PC-3 (cell line): ENCODE results near the gene RNMT. TPM values are rescaled to one million over a fixed set of nuclear protein-coding genes. Genes with fewer than 3 reads are reported as not detected.
A peak's percentile ranks its signal among the peaks of the same experiment; 100 is the strongest.
"Not testable (repeated sequence)": the region's sequence is repeated elsewhere in the genome, so short reads cannot be mapped to it uniquely, and the experiment has no call there.

ENCODE experiments used
- ATAC-seq: fragments of 200-7000 bp; cut with Tn5 transposase; 2 replicates; pipeline ENCODE4 v1.9.1; 2020; ENCODE audit warnings: mild to moderate bottlenecking, moderate library complexity
- Bru-seq: library from RNA; stranded (reverse); fragments of 400-500 nt; gene quantifications from one replicate; lab custom pipeline; 2021; lab: Mats Ljungman, UMichigan
- BruChase-seq, 2 experiments: library from RNA; stranded (reverse); fragments of 400-500 nt; gene quantifications; one replicate each; lab custom pipeline; 2021; lab: Mats Ljungman, UMichigan
- BruUV-seq: library from RNA; stranded (reverse); fragments of 400-500 nt; replicated peaks from 2 replicates; lab custom pipeline; 2021; lab: Mats Ljungman, UMichigan
- CTCF ChIA-PET: fragments of 300-600 bp; sonication (Branson Sonifier 250); formaldehyde crosslinking; loops from one replicate; lab custom pipeline; 2022; ENCODE audit warnings: antibody characterized with exemption; lab: Charles Lee
- POLR2A ChIA-PET: fragments of 300-600 bp; sonication (Branson Sonifier 250); formaldehyde crosslinking; loops from one replicate; lab custom pipeline; 2022; ENCODE audit warnings: antibody characterized with exemption; ENCODE audit not compliant: unreplicated experiment; lab: Charles Lee
- DNase-seq: peaks from one replicate; pipeline ENCODE4 v3.0.0-alpha.2; 2015
- H2AFZ ChIP-seq: fragments of 300-600 bp; sonication (generic); 2 replicates; pipeline ENCODE4 v1.6.0; 2016; ENCODE audit warnings: antibody characterized with exemption, low read length
- H3F3A ChIP-seq: fragments of 300-600 bp; sonication (generic); one replicate; pipeline ENCODE4 v1.6.0; 2017; ENCODE audit warnings: antibody characterized with exemption, low read length, control low read depth, mild to moderate bottlenecking; ENCODE audit not compliant: unreplicated experiment
- H3K27ac ChIP-seq: fragments of 300-600 bp; sonication (generic); 2 replicates; pipeline ENCODE4 v1.5.1; 2016; ENCODE audit warnings: mild to moderate bottlenecking, low read length
- H3K27me3 ChIP-seq: fragments of 300-600 bp; sonication (generic); 2 replicates; pipeline ENCODE4 v1.6.1; 2016; ENCODE audit warnings: low read length, mixed read lengths
- H3K36me3 ChIP-seq: fragments of 300-600 bp; sonication (generic); 2 replicates; pipeline ENCODE4 v1.6.1; 2016; ENCODE audit warnings: low read depth, mixed run types, low read length, mixed read lengths
- H3K4me1 ChIP-seq: fragments of 300-600 bp; sonication (generic); 2 replicates; pipeline ENCODE4 v1.5.1; 2016; ENCODE audit warnings: low read length; ENCODE audit not compliant: insufficient read depth
- H3K4me2 ChIP-seq: fragments of 300-600 bp; sonication (generic); 2 replicates; pipeline ENCODE4 v1.6.0; 2016; ENCODE audit warnings: low read length
- H3K4me3 ChIP-seq: fragments of 300-600 bp; sonication (generic); 2 replicates; pipeline ENCODE4 v1.5.1; 2016; ENCODE audit warnings: mild to moderate bottlenecking, low read length, mixed read lengths
- H3K79me2 ChIP-seq: fragments of 300-600 bp; sonication (generic); 2 replicates; pipeline ENCODE4 v1.6.1; 2017; ENCODE audit warnings: low read length, mixed read lengths
- H3K9ac ChIP-seq: fragments of 300-600 bp; sonication (generic); 2 replicates; pipeline ENCODE4 v1.6.0; 2016; ENCODE audit warnings: mild to moderate bottlenecking, low read length
- H3K9me2 ChIP-seq: fragments of 300-600 bp; sonication (generic); replicated peaks from 2 replicates; pipeline ENCODE4 v1.6.1; 2016; ENCODE audit warnings: mixed run types, low read length, mixed read lengths
- H3K9me3 ChIP-seq: fragments of 300-600 bp; sonication (generic); 2 replicates; pipeline ENCODE4 v1.6.1; 2016; ENCODE audit warnings: low read length, mixed read lengths
- H4K20me1 ChIP-seq: fragments of 300-600 bp; sonication (generic); 2 replicates; pipeline ENCODE4 v1.6.1; 2016; ENCODE audit warnings: low read length, mixed read lengths
- EZH2 ChIP-seq: fragments of 300-600 bp; sonication (generic); IDR thresholded peaks from one replicate; pipeline ENCODE4 v1.6.1; 2017; ENCODE audit warnings: antibody characterized with exemption, mild to moderate bottlenecking, low read length; ENCODE audit not compliant: unreplicated experiment
- EZH2phosphoT487 ChIP-seq: fragments of 300-600 bp; sonication (generic); IDR thresholded peaks from 2 replicates; pipeline ENCODE4 v1.6.1; 2018; ENCODE audit warnings: mild to moderate bottlenecking, antibody characterized with exemption, low read length, borderline replicate concordance
- intact Hi-C: fragments of 100-400 bp; cut with micrococcal nuclease; formaldehyde crosslinking; loops from 2 replicates; pipeline ENCODE4 v1.9.0; 2023
- long read RNA-seq: library from polyadenylated mRNA; unstranded; transcript quantifications from one replicate; pipeline ENCODE4 v2.0.0, GENCODE V29; 2021; ENCODE audit not compliant: unreplicated experiment
- total RNA-seq: library from RNA; depleted of rRNA; stranded (reverse); fragments of >200 nt; gene quantifications from 2 replicates; pipeline ENCODE4 v1.2.3, GENCODE V29; 2014; rRNA removed
- TF ChIP-seq, protein P1 (sequence below): fragments of 300-600 bp; sonication (generic); conservative IDR thresholded peaks from 2 replicates; pipeline ENCODE4 v1.5.1; 2017; ENCODE audit warnings: antibody characterized with exemption, low read depth, mild to moderate bottlenecking, low read length

The RNMT gene
- 18.9 and 21.1 TPM in 2 replicates for total RNA-seq
- percentile 93 among the genes with signal in this experiment for Bru-seq, nascent RNA
- BruChase-seq, experiment 1, labeled RNA remaining after a 6-hour chase, result percentile 94 among the genes with signal in this experiment
- percentile 96 among the genes with signal in this experiment for BruChase-seq, experiment 2, labeled RNA remaining after a 2-hour chase
- long read RNA-seq, full-length matches to known transcripts, result 22 of 75 reads
- long read RNA-seq, partial matches to known transcripts, result 20 of 75 reads
- long read RNA-seq, other reads (novel, unspliced or antisense), result 33 of 75 reads

DNA sequence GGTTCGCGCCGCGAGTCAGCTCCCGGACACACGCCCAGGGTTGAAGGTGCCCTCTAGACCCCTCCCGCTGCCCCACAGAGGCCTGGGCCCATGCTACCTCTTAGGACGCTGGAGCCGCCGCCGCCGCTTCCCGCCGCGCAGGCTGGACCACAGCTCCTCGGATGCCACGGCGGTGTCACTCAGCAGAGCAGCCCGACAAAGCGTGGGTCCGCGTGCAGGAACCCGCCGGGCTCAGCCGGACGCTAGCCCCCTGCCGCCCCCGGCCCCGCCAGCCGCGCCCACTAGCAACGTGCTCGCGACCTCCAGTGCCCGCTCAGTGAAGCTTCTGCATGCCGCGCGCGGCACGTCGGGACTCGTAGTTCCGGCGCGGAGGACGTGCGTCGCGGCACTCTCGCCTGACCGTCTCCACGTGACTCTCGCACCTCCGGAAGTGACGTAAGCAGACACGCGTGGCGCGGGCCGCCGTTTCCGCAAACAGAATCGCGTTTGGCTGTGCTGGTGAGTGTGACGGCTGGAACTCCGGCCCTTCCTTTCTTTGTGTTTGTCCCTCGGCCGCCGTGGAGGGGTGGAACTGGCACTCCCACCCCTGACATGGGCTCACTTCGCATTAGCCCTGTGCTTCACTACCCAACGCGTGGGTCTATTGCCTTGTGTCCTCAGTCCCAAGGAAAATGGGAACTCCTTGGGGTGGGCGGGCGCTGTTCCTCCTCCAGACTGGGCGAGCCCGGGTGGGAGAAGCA is at the start of gene RNMT, which contains the start of gene FAM210A:
Gene RNMT, plus strand, starts transcription at position 442 of the 740 bp plus-strand sequence. CDS start 4,845 bp downstream, outside the sequence.
Gene FAM210A, minus strand, starts transcription at position 327 of the 740 bp plus-strand sequence. CDS start 44,481 bp downstream, outside the sequence.
- Histone ChIP-seq H4K20me1 (peaks cover 50% of the 10 kb centered on the region), H3K79me2 (peaks cover 100% of the 10 kb centered on the region), H2AFZ (peak within 1 kb of the TSS; percentile 95), H3K9ac (peak within 1 kb of the TSS; percentile 94), H3F3A (no peaks in the 10 kb centered on the region), H3K9me3 (no peaks in the 10 kb centered on the region), H3K36me3 (peaks cover 5% of the 10 kb centered on the region; the same call in 1 of the 2 replicates), H3K4me2 (peak within 1 kb of the TSS; percentile 93), H3K4me1 (peaks cover 26% of the 10 kb centered on the region; the same call in 1 of the 2 replicates), H3K4me3 (peak within 1 kb of the TSS; percentile 96), H3K9me2 (no peaks in the 10 kb centered on the region), H3K27ac (peak within 1 kb of the TSS; percentile 75), H3K27me3 (no peaks in the 10 kb centered on the region)
- peak; percentile 97 for DNase-seq
- BruUV-seq, result no TSS peak
- intact Hi-C loops, result loop anchor here (5.0 to 10.0 kb wide), 2 partner anchors 52 to 734 kb away; partner anchors contain the start of gene CEP192
- ATAC-seq, result peak; percentile 86
- CTCF ChIA-PET, result interaction anchor here (0.5 to 0.6 kb wide), 2 partner anchors 98 to 1127 kb away, joined by 4 to 7 read pairs; partner anchors contain the start of gene MC5R
- 0 out of 2 replicates have a peak, but pooled peaks have one; percentile 43 for TF ChIP-seq EZH2phosphoT487
- TF ChIP-seq, protein P1, sequence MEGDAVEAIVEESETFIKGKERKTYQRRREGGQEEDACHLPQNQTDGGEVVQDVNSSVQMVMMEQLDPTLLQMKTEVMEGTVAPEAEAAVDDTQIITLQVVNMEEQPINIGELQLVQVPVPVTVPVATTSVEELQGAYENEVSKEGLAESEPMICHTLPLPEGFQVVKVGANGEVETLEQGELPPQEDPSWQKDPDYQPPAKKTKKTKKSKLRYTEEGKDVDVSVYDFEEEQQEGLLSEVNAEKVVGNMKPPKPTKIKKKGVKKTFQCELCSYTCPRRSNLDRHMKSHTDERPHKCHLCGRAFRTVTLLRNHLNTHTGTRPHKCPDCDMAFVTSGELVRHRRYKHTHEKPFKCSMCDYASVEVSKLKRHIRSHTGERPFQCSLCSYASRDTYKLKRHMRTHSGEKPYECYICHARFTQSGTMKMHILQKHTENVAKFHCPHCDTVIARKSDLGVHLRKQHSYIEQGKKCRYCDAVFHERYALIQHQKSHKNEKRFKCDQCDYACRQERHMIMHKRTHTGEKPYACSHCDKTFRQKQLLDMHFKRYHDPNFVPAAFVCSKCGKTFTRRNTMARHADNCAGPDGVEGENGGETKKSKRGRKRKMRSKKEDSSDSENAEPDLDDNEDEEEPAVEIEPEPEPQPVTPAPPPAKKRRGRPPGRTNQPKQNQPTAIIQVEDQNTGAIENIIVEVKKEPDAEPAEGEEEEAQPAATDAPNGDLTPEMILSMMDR, result no peak
- POLR2A ChIA-PET, result interaction anchor here (0.6 to 0.8 kb wide), 2 partner anchors 41 to 791 kb away, joined by 3 to 5 read pairs; no protein-coding TSS in a partner anchor

DNA sequence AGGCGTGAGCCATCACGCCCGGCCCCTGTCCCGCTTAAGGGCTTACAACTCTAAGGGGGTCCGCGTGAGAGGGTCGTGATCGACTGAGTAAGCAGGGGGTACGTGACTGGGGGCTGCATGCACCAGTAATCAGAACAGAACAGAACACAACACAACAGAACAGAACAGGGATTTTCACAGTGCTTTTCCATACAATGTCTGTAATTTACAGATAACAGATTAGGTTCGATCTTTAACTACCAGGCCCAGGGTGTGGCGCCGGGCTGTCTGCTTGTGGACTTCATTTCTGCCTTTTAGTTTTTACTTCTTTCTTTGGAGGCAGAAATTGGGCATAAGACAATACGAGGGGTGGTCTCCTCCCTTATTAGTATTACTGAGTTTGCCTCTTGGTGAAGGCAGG is 49.1 kb upstream of the RNMT start:
- Histone ChIP-seq H3K79me2 (peaks cover 42% of the 10 kb centered on the region), H3K36me3 (peaks cover 43% of the 10 kb centered on the region)
- H3F3A ChIP-seq, BruUV-seq, CTCF ChIA-PET, H3K9me3 ChIP-seq, ATAC-seq, H4K20me1 ChIP-seq, H3K27ac ChIP-seq, H3K4me3 ChIP-seq, H3K9me2 ChIP-seq, POLR2A ChIA-PET, H3K4me1 ChIP-seq, H3K9ac ChIP-seq, H3K27me3 ChIP-seq, DNase-seq, H2AFZ ChIP-seq, H3K4me2 ChIP-seq: not testable (repeated sequence)
- intact Hi-C loops, result loop anchor here (10.0 kb wide), 1 partner anchor 47 kb away; the partner anchor contains the start of genes FAM210A and RNMT

DNA sequence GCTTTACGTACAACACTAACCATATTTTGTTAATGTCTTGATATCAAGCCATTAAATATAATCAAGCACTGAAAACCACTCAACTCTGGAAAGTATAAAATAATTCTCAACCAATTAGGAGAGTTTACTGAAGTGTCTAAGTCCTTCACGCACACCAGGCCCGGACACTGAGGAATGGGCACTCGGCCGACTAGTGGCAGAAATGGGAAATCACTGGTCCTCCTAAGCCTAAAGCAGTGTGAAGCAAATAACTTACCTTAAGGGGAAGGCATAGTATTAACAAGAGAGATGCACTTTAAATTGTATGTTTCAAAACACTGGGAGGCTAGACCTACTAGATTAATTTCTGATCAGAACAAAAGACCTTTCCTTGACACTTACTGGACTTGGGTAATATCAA is 45.9 kb upstream of the RNMT start:
- no TSS peak for BruUV-seq
- Histone ChIP-seq H2AFZ (no peak overlapping the region), H3K27me3 (no peaks in the 10 kb centered on the region), H3K9ac (no peak overlapping the region), H3K79me2 (peaks cover 72% of the 10 kb centered on the region), H4K20me1 (peaks cover 17% of the 10 kb centered on the region; the same call in 1 of the 2 replicates), H3K4me3 (no peak overlapping the region), H3K27ac (no peak overlapping the region), H3K9me3 (0 out of 2 replicates have a peak, but pooled peaks cover 7% of the 10 kb centered on the region), H3K4me2 (no peak overlapping the region), H3K36me3 (peaks cover 47% of the 10 kb centered on the region), H3F3A (no peaks in the 10 kb centered on the region), H3K4me1 (no peaks in the 10 kb centered on the region), H3K9me2 (no peaks in the 10 kb centered on the region)
- DNase-seq (no peak), ATAC-seq (no peak)
- TF ChIP-seq, protein P1, result peak; percentile 41; the same call in 1 of the 2 replicates
- TF ChIP-seq EZH2phosphoT487 (no peak), EZH2 (no peak)
- ChIA-PET POLR2A (no interaction called here), CTCF (interaction anchor here (0.5 kb wide), 1 partner anchor 939 kb away, joined by 4 read pairs; no protein-coding TSS in a partner anchor)
- intact Hi-C loops, result no loop called here
